Brain microvascular endothelial cell (primary cell): ENCODE measurements around the gene C1orf159.

Source experiments
- DNase-seq: peaks from one replicate; pipeline ENCODE4 v3.0.0-alpha.2; 2020
- H3K27ac ChIP-seq: fragments of 250-450 bp; sonication (Bioruptor Pico); 2 replicates; pipeline ENCODE4 v1.5.1; 2020; ENCODE audit warnings: mild to moderate bottlenecking, moderate library complexity
- H3K27me3 ChIP-seq: fragments of 250-450 bp; sonication (Bioruptor Pico); replicated peaks from 2 replicates; pipeline ENCODE4 v1.5.1; 2020; ENCODE audit warnings: mild to moderate bottlenecking
- H3K36me3 ChIP-seq: fragments of 250-450 bp; sonication (Bioruptor Pico); replicated peaks from 2 replicates; pipeline ENCODE4 v1.5.1; 2020; ENCODE audit warnings: mild to moderate bottlenecking
- H3K4me3 ChIP-seq: 2 replicates; pipeline ENCODE4 v1.5.1; 2011; ENCODE audit warnings: low read depth, mild to moderate bottlenecking, control low read depth, low read length, moderate library complexity
- in situ Hi-C: cut with HindIII; loops from 2 replicates; pipeline ENCODE4 v1.10.0; 2017; ENCODE audit warnings: low sequenced_read_pairs, low pct_ligation_motif_present
- TF ChIP-seq, protein P1 (sequence below): IDR thresholded peaks from 2 replicates; pipeline ENCODE4 v1.5.1; 2011; ENCODE audit warnings: low read depth, mild to moderate bottlenecking, moderate library complexity, low read length, control low read depth, inconsistent platforms; ENCODE audit errors: missing control alignments

The C1orf159 gene

DNA sequence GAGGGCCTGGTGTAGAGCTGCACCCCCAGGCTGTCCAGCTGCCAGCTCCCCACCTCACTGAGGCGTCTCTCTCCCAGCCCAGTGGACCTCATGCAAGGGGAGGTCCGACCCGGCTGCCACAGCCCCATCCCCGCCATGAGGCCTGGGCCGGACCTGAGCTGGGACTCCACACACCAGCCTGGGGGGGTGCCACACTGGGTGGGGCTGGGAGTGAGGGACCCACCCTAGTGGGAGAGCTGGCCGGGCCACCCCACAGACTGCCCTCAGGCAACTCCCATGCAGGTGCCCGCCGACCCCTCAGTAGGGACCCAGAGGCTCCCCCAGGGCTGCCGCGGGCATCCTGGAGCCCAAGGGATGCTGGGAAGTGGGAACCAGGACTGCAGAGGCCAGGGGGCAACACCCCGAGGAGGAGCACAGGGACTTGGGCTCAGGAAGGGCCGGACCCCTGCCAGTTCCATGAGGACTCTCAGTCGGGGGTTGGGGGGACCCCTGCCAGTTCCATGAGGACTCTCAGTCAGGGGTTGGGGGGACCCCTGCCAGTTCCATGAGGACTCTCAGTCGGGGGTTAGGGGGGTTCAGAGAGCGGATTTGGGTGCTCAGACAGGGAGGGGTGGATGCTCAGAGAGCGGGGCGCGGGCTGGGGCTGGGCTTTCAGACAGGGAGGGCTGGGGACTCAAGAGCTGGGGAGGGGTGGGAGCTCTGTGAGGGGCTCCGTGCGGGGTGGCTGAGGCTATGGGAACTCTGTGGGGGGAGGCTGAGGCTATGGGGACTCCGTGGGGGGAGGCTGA is 40.5 kb downstream of the C1orf159 start:
- no peak overlapping the region for H3K27ac ChIP-seq
- TF ChIP-seq, protein P1, sequence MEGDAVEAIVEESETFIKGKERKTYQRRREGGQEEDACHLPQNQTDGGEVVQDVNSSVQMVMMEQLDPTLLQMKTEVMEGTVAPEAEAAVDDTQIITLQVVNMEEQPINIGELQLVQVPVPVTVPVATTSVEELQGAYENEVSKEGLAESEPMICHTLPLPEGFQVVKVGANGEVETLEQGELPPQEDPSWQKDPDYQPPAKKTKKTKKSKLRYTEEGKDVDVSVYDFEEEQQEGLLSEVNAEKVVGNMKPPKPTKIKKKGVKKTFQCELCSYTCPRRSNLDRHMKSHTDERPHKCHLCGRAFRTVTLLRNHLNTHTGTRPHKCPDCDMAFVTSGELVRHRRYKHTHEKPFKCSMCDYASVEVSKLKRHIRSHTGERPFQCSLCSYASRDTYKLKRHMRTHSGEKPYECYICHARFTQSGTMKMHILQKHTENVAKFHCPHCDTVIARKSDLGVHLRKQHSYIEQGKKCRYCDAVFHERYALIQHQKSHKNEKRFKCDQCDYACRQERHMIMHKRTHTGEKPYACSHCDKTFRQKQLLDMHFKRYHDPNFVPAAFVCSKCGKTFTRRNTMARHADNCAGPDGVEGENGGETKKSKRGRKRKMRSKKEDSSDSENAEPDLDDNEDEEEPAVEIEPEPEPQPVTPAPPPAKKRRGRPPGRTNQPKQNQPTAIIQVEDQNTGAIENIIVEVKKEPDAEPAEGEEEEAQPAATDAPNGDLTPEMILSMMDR, result no peak
- no peak for DNase-seq
- in situ Hi-C loops, result no loop called here
- H3K27me3 ChIP-seq, result peaks cover 9% of the 10 kb centered on the region
- no peaks in the 10 kb centered on the region for H3K36me3 ChIP-seq
- no peak overlapping the region for H3K4me3 ChIP-seq

DNA sequence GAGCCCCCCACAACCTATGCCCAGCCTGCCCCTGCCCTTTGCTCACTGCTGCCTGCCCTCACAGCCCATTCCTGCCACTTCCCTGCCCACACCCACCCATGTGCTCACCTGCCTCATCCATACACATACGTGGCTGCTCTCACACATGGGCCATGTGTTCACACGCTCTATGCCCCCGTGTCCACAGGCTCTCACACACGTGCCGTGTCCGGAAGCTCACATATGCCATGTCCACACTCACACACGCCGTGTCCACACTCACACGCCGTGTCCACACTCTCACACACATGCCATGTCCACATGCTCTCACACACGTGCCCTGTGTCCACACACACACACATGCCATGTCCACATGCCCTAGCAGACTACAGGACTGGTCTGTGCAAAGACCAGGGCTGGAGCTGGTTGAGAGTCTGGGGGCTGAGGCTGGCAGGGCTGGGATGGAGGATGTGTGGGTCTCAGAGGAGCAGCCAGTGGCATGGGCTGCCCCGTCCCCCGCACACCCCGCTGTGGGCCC is 41.2 kb downstream of the C1orf159 start:
- DNase-seq, result no peak
- Histone ChIP-seq H3K27ac (no peak overlapping the region), H3K27me3 (peaks cover 9% of the 10 kb centered on the region), H3K4me3 (no peak overlapping the region), H3K36me3 (no peaks in the 10 kb centered on the region)
- in situ Hi-C loops, result no loop called here
- TF ChIP-seq, protein P1, result no peak

DNA sequence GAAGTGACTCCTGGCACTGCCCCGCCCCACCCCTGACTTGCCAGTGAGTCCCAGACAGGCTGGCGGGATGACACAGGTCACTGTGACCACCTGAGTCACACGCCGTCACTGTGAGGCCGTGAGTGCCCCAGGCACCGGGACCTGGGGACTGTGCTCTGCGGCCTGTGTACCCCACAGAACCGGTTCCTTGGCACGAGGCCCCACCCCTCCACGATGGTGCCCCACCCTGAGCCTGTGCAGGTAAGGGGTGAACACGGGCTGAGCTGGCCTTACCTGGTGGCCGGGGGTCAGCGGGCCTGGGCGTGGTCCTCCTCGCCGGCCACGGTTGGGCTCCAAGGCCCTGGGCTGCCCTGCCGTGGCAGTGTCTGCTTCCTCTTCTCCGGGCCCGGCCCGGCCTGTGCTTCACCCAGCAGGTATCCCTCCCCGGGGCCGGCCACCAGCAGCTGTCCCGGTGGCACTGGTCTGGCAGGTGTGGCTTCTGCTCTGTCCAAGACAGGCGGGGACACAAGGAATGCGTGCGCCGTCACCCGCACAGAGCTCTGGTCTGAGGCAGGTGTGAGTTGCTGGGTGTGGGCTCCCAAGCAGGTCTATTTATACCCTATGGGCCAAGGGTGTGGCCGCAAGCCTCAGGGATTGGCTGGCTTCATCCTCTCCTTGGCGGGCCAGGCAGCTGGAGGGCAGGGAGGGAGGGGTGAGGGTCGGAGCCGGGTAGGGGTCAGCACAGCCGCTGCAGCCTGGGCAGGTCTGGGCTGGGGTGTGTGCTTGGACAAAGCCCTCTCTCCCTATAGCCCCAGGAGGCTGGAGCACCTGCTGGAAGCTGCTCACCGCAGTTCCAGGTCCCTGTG is 41.9 kb downstream of the C1orf159 start, which contains the start of gene RNF223:
RNF223 (minus strand) TSS at position 564 of the 845 bp plus-strand sequence. CDS start 1,740 bp downstream, outside the sequence.
- no peak for DNase-seq
- peaks cover 9% of the 10 kb centered on the region for H3K27me3 ChIP-seq
- TF ChIP-seq, protein P1, result no peak
- no peaks in the 10 kb centered on the region for H3K36me3 ChIP-seq
- in situ Hi-C loops, result no loop called here
- H3K27ac ChIP-seq, result no peak within 1 kb of the TSS
- H3K4me3 ChIP-seq, result no peak within 1 kb of the TSS

DNA sequence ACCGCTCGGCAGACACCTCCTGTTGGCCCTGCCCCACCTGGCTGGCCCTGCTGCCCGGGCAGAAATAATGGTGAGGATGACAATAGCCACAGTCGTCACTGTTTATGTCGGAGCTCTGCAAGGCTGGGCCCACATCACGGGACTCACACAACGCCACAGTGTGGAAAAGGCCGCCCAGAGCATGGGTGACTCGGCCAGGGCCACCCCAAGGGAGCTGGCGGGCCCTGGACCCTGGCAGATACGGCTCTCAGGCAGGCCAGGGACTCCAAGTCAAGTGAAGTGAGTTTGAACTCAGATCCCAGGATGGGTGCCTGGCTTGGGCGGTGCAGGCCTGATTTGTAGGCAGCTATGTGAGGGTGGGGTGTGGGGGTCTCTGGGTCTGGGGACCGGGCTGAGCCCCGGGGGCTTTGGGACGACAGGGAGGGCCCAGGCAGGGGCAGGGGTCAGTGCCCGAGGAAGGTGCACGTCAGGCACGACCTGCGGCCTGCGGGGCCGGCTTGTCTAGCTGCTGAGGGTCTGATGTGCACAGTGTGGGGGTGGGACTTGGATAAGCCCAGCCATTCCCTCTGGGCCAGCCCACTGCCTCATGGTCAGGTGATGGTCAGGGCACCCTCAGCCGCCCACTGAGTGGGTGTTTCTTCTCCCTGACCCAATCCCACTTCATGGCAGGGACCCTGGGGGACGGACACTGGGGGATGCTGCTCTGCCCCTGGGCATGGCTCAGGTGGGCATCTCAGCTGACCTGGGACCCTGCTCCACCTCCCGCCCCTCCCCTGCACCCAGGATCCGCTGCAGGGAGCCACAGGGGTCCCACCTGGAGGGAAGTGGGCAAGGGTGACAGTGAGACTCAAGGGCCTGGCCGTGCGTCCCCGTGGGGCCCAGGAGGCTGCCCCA is 42.8 kb downstream of the C1orf159 start:
- Histone ChIP-seq H3K27ac (no peak overlapping the region), H3K36me3 (no peaks in the 10 kb centered on the region), H3K27me3 (peaks cover 9% of the 10 kb centered on the region), H3K4me3 (no peak overlapping the region)
- in situ Hi-C loops, result no loop called here
- DNase-seq, result no peak
- TF ChIP-seq, protein P1, result no peak

DNA sequence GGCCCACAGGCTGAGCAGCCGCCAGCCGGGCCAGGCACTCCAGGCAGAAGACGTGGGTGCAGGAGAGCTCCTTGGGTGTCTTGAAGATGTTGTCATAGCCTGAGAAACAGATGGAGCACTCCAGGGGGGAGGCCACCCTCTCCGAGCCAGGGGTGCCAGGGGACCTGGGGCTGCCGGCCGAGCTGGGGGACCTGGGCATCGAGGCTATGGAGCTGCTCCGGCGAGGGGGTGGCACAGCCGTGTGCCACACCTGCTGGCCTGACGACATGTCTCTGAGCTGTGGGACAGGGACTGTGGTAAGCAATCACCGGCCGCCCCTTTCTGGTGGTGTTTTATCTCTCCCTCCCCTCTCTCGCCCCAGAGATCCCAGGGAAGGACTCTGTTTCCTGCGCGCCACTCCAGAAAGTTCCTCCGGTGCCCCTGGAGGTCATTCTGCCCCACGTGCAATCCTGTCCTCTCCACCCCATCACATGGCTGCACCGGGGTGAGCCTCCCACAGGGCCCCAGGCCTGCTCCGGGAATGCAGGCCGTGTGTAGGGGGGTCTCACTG is 43.5 kb downstream of the C1orf159 start:
- no peak overlapping the region for H3K4me3 ChIP-seq
- H3K36me3 ChIP-seq, result no peaks in the 10 kb centered on the region
- in situ Hi-C loops, result no loop called here
- TF ChIP-seq, protein P1, result no peak
- H3K27ac ChIP-seq, result no peak overlapping the region
- peaks cover 9% of the 10 kb centered on the region for H3K27me3 ChIP-seq
- DNase-seq, result no peak
